H9 (cell line): ENCODE results near the gene TBC1D19. TPM values are rescaled to one million over a fixed set of nuclear protein-coding genes. Genes with fewer than 3 reads are reported as not detected.

ENCODE experiments used
- DNase-seq: peaks from one replicate; pipeline ENCODE4 v3.0.0-alpha.2; 2017
- H2AFZ ChIP-seq: one replicate; pipeline ENCODE4 v1.6.1; 2013; ENCODE audit warnings: mild to moderate bottlenecking, low read length, control low read depth, moderate library complexity
- H2AK5ac ChIP-seq: 2 replicates; pipeline ENCODE4 v1.6.1; 2013; ENCODE audit warnings: low read length, control low read depth, mixed read lengths; ENCODE audit not compliant: insufficient read length
- H2BK120ac ChIP-seq: one replicate; pipeline ENCODE4 v1.6.1; 2013; ENCODE audit warnings: low read depth, mild to moderate bottlenecking, low read length, control low read depth, inconsistent platforms; ENCODE audit not compliant: poor library complexity, severe bottlenecking
- H2BK12ac ChIP-seq: 2 replicates; pipeline ENCODE4 v1.6.1; 2013; ENCODE audit warnings: low read length, control low read depth, mixed read lengths, low read depth; ENCODE audit not compliant: insufficient read length
- H2BK15ac ChIP-seq: 2 replicates; pipeline ENCODE4 v1.6.1; 2013; ENCODE audit warnings: low read depth, low read length, control low read depth
- H2BK20ac ChIP-seq: one replicate; pipeline ENCODE4 v1.6.1; 2013; ENCODE audit warnings: low read depth, mild to moderate bottlenecking, low read length, control low read depth, inconsistent platforms; ENCODE audit not compliant: poor library complexity, severe bottlenecking
- H2BK5ac ChIP-seq: 2 replicates; pipeline ENCODE4 v1.6.1; 2013; ENCODE audit warnings: low read length, control low read depth, mixed read lengths; ENCODE audit not compliant: insufficient read length
- H3K14ac ChIP-seq: 2 replicates; pipeline ENCODE4 v1.6.1; 2013; ENCODE audit warnings: low read length, control low read depth; ENCODE audit not compliant: insufficient read depth
- H3K18ac ChIP-seq: 2 replicates; pipeline ENCODE4 v1.6.1; 2013; ENCODE audit warnings: low read depth, mild to moderate bottlenecking, mixed read lengths, low read length, control low read depth; ENCODE audit not compliant: insufficient read length
- H3K23ac ChIP-seq: 2 replicates; pipeline ENCODE4 v1.6.1; 2013; ENCODE audit warnings: low read length, control low read depth, mixed read lengths, low read depth; ENCODE audit not compliant: insufficient read length
- H3K23me2 ChIP-seq: 2 replicates; pipeline ENCODE4 v1.6.1; 2013; ENCODE audit warnings: low read depth, mild to moderate bottlenecking, mixed read lengths, low read length, control low read depth; ENCODE audit not compliant: insufficient read length, poor library complexity, severe bottlenecking
- H3K27ac ChIP-seq: 2 replicates; pipeline ENCODE4 v1.5.1; 2013; ENCODE audit warnings: low read length, control low read depth, mixed read lengths, low read depth; ENCODE audit not compliant: insufficient read length
- H3K27me3 ChIP-seq: 2 replicates; pipeline ENCODE4 v1.6.1; 2013; ENCODE audit warnings: low read length, control low read depth, inconsistent platforms; ENCODE audit not compliant: insufficient read depth
- H3K4ac ChIP-seq: 2 replicates; pipeline ENCODE4 v1.6.1; 2013; ENCODE audit warnings: low read depth, mild to moderate bottlenecking, control low read depth, inconsistent platforms, low read length, moderate library complexity
- H3K4me1 ChIP-seq: 2 replicates; pipeline ENCODE4 v1.6.1; 2013; ENCODE audit warnings: low read length, control low read depth, inconsistent platforms; ENCODE audit not compliant: insufficient read depth
- H3K4me2 ChIP-seq: 2 replicates; pipeline ENCODE4 v1.6.1; 2013; ENCODE audit warnings: low read length, control low read depth, mixed read lengths; ENCODE audit not compliant: insufficient read length, insufficient read depth
- H3K56ac ChIP-seq: 2 replicates; pipeline ENCODE4 v1.6.1; 2013; ENCODE audit warnings: low read depth, mild to moderate bottlenecking, mixed read lengths, low read length, control low read depth; ENCODE audit not compliant: insufficient read length
- H3K79me1 ChIP-seq: 2 replicates; pipeline ENCODE4 v1.6.1; 2013; ENCODE audit warnings: low read depth, mild to moderate bottlenecking, moderate library complexity, low read length, control low read depth, inconsistent platforms; ENCODE audit not compliant: insufficient read depth, poor library complexity, severe bottlenecking
- H3K79me2 ChIP-seq: 2 replicates; pipeline ENCODE4 v1.6.1; 2013; ENCODE audit warnings: low read length, control low read depth, inconsistent platforms; ENCODE audit not compliant: insufficient read depth
- H3K9ac ChIP-seq: 2 replicates; pipeline ENCODE4 v1.6.1; 2013; ENCODE audit warnings: low read length, control low read depth, mixed read lengths; ENCODE audit not compliant: insufficient read length; ENCODE audit errors: extremely low read depth
- H3K9me3 ChIP-seq: one replicate; pipeline ENCODE4 v1.6.1; 2013; ENCODE audit warnings: low read depth, low read length, inconsistent platforms; ENCODE audit not compliant: control insufficient read depth
- H3T11ph ChIP-seq: one replicate; pipeline ENCODE4 v1.6.1; 2013; ENCODE audit warnings: mild to moderate bottlenecking, low read length, control low read depth, inconsistent platforms
- H4K20me1 ChIP-seq: one replicate; pipeline ENCODE4 v1.6.1; 2013; ENCODE audit not compliant: control insufficient read depth, insufficient read length, insufficient read depth
- H4K5ac ChIP-seq: 2 replicates; pipeline ENCODE4 v1.6.1; 2013; ENCODE audit warnings: low read depth, mild to moderate bottlenecking, mixed read lengths, low read length, control low read depth; ENCODE audit not compliant: insufficient read length
- H4K8ac ChIP-seq: replicated peaks from 2 replicates; pipeline ENCODE4 v1.6.1; 2013; ENCODE audit warnings: low read length, control low read depth, mixed read lengths, low read depth; ENCODE audit not compliant: insufficient read length
- H4K91ac ChIP-seq: 2 replicates; pipeline ENCODE4 v1.6.1; 2013; ENCODE audit warnings: low read depth, mild to moderate bottlenecking, moderate library complexity, mixed read lengths, low read length, control low read depth; ENCODE audit not compliant: insufficient read length
- H3K27ac Mint-ChIP-seq, 3 experiments: 2 replicates in 2 of 3; 3 replicates in 1 of 3; pipeline ENCODE4 v1.8.0; 2020 to 2021; ENCODE audit warnings: mixed read lengths in 3 of 3, mild to moderate bottlenecking in 1 of 3, moderate library complexity in 1 of 3
- H3K27me3 Mint-ChIP-seq: 2 replicates; pipeline ENCODE4 v1.8.0; 2021; ENCODE audit warnings: low read depth, mild to moderate bottlenecking, moderate library complexity, mixed read lengths
- H3K36me3 Mint-ChIP-seq, 3 experiments: 2 replicates in 2 of 3; 3 replicates in 1 of 3; pipeline ENCODE4 v1.8.0; 2020 to 2021; ENCODE audit warnings: low read depth in 3 of 3, mixed read lengths in 3 of 3; ENCODE audit not compliant: insufficient read depth in 1 of 3
- H3K4me1 Mint-ChIP-seq, 2 experiments: 2 replicates each; pipeline ENCODE4 v1.8.0; 2020; ENCODE audit warnings: mixed read lengths in 2 of 2
- H3K4me3 Mint-ChIP-seq, 2 experiments: 2 replicates in 1 of 2; 3 replicates in 1 of 2; pipeline ENCODE4 v1.8.0; 2020 to 2021; ENCODE audit warnings: mild to moderate bottlenecking in 2 of 2, mixed read lengths in 2 of 2, moderate library complexity in 1 of 2
- H3K9me3 Mint-ChIP-seq, 2 experiments: 2 replicates in 1 of 2; 3 replicates in 1 of 2; pipeline ENCODE4 v1.8.0; 2020; ENCODE audit warnings: mild to moderate bottlenecking in 2 of 2, mixed read lengths in 2 of 2, moderate library complexity in 1 of 2
- CTCF ChIP-seq: fragments of 200-600 bp; sonication (generic); conservative IDR thresholded peaks from 3 replicates; pipeline ENCODE4 v1.8.0; 2021; ENCODE audit warnings: antibody characterized with exemption, mild to moderate bottlenecking
- WGBS: extraction: QIAGEN DNeasy Blood & Tissue Kit; methylation state at CpG from one replicate; pipeline ENCODE4 v1.1.7; 2013; ENCODE audit warnings: missing lambda C conversion rate, low lambda C conversion rate, mixed read lengths; ENCODE audit not compliant: insufficient read length; ENCODE audit errors: extremely low coverage; 5-methylcytosine and 5-hydroxymethylcytosine counted together
- total RNA-seq: library from RNA; stranded (reverse); gene quantifications from 2 replicates; pipeline ENCODE4 v1.2.1, GENCODE V29; 2021

Gene TBC1D19
- total RNA-seq, 1 experiment from 2014 or later = 3.2 TPM

- H3K18ac ChIP-seq = no peak overlapping the region
- WGBS = no CpG with 5 or more reads among the region's 3 CpGs
- H3K23me2 ChIP-seq = no peaks in the 10 kb centered on the region
- no peaks in the 10 kb centered on the region for H3K27me3 Mint-ChIP-seq
- no peak overlapping the region for H3K23ac ChIP-seq
- no peaks in the 10 kb centered on the region for H4K20me1 ChIP-seq
- H3K27me3 ChIP-seq = no peaks in the 10 kb centered on the region
- no peak overlapping the region for H3K14ac ChIP-seq
- no peak overlapping the region for H2AFZ ChIP-seq
- no peak overlapping the region for H2BK120ac ChIP-seq
- H2AK5ac ChIP-seq = no peak overlapping the region
- no peak overlapping the region for H4K5ac ChIP-seq
- H3K9me3 Mint-ChIP-seq = no peaks in the 10 kb centered on the region
- H3K79me2 ChIP-seq = no peaks in the 10 kb centered on the region
- H3K27ac Mint-ChIP-seq = no peak overlapping the region; a peak in 1 of 7 replicates
- H3K9ac ChIP-seq = no peak overlapping the region
- H2BK12ac ChIP-seq = no peak overlapping the region
- no peak for TF ChIP-seq CTCF
- H3T11ph ChIP-seq = no peak overlapping the region
- H4K91ac ChIP-seq = no peak overlapping the region
- no peak overlapping the region for H3K56ac ChIP-seq
- H3K36me3 Mint-ChIP-seq = no peaks in the 10 kb centered on the region
- H3K4ac ChIP-seq = no peak overlapping the region
- no peak overlapping the region for H2BK20ac ChIP-seq
- H4K8ac ChIP-seq = no peak overlapping the region
- no peaks in the 10 kb centered on the region for H3K79me1 ChIP-seq
- H3K9me3 ChIP-seq = no peaks in the 10 kb centered on the region
- H3K4me1 Mint-ChIP-seq = no peaks in the 10 kb centered on the region; a peak in 1 of 4 replicates
- H3K4me3 Mint-ChIP-seq = no peak overlapping the region
- H3K4me2 ChIP-seq = no peak overlapping the region
- no peak for DNase-seq
- no peak overlapping the region for H2BK5ac ChIP-seq
- H3K27ac ChIP-seq = no peak overlapping the region
- no peak overlapping the region for H2BK15ac ChIP-seq
- no peaks in the 10 kb centered on the region for H3K4me1 ChIP-seq
Measured at GRCh38 chr4:26568446-26568994, 15.4 kb upstream of the TBC1D19 start.
